Esophagus muscularis mucosa (tissue), 4 donors: ENCODE results near the gene RCE1. TPM values are rescaled to one million over a fixed set of nuclear protein-coding genes. Genes with fewer than 3 reads are reported as not detected.

Experiments used
- DNase-seq: peaks from one replicate; pipeline ENCODE4 v3.0.0-alpha.2; 2017; ENCODE audit errors: extremely low spot score
- H3K27ac ChIP-seq, 4 donors: fragments of 200-600 bp; sonication (generic); replicated peaks in 1 of 4; 1 replicate in 3 of 4; 2 replicates in 1 of 4; pipeline ENCODE4 v1.5.1; 2016 to 2019; ENCODE audit warnings: mild to moderate bottlenecking in 1 of 4
- H3K27me3 ChIP-seq, 4 donors: fragments of 200-600 bp; sonication (generic); one replicate each; pipeline versions ENCODE4 v1.5.1 to v1.6.0; 2016 to 2019
- H3K36me3 ChIP-seq, 4 donors: fragments of 200-600 bp; sonication (generic); one replicate each; pipeline ENCODE4 v1.5.1; 2016 to 2019
- H3K4me1 ChIP-seq, 4 donors: fragments of 200-600 bp; sonication (generic); one replicate each; pipeline ENCODE4 v1.5.1; 2016 to 2019
- H3K4me3 ChIP-seq, 4 donors: fragments of 200-600 bp; sonication (generic); 1 replicate in 2 of 4; 2 replicates in 2 of 4; pipeline ENCODE4 v1.5.1; 2016 to 2019; ENCODE audit warnings: mild to moderate bottlenecking in 4 of 4, moderate library complexity in 1 of 4
- H3K9me3 ChIP-seq, 4 donors: fragments of 200-600 bp; sonication (generic); 1 replicate in 3 of 4; 2 replicates in 1 of 4; pipeline ENCODE4 v1.5.1; 2016 to 2019
- EP300 ChIP-seq: sonication (generic); formaldehyde crosslinking; IDR thresholded peaks from one replicate; pipeline ENCODE4 v1.6.1; 2017; ENCODE audit warnings: antibody characterized with exemption
- POLR2A ChIP-seq: fragments of 450-650 bp; IDR thresholded peaks from one replicate; pipeline ENCODE4 v1.6.1; 2017; ENCODE audit warnings: antibody characterized with exemption, moderate library complexity, mild to moderate bottlenecking, low read depth
- POLR2AphosphoS5 ChIP-seq, 2 donors: sonication (generic); formaldehyde crosslinking; IDR thresholded peaks; one replicate each; pipeline ENCODE4 v1.6.1; 2017; ENCODE audit warnings: antibody characterized with exemption in 2 of 2
- WGBS: methylation state at CpG from one replicate; pipeline ENCODE4 v1.1.5; 2018; 5-methylcytosine and 5-hydroxymethylcytosine counted together
- intact Hi-C: fragments of 100-400 bp; cut with DNase I; formaldehyde crosslinking; loops from one replicate; pipeline ENCODE4 v1.15.1; 2023
- total RNA-seq, 4 donors: library from RNA; depleted of rRNA; stranded (reverse); fragments of >200 nt; gene quantifications; one replicate each; pipeline versions ENCODE4 v1.1.0 to v1.2.1, GENCODE V29; 2016
- TF ChIP-seq, protein P1 (sequence below), 3 experiments: fragments of 200-600 bp in 2 of 3; fragments of 450-650 bp in 1 of 3; sonication (generic) in 2 of 3; IDR thresholded peaks; one replicate each; pipeline ENCODE4 v1.5.1; 2017 to 2019; ENCODE audit warnings: antibody characterized with exemption in 3 of 3, mild to moderate bottlenecking in 2 of 3, moderate library complexity in 1 of 3

The RCE1 gene
- total RNA-seq, 4 donors from 2014 or later, result 8.7 to 18.2 (median 13.0) TPM

DNA sequence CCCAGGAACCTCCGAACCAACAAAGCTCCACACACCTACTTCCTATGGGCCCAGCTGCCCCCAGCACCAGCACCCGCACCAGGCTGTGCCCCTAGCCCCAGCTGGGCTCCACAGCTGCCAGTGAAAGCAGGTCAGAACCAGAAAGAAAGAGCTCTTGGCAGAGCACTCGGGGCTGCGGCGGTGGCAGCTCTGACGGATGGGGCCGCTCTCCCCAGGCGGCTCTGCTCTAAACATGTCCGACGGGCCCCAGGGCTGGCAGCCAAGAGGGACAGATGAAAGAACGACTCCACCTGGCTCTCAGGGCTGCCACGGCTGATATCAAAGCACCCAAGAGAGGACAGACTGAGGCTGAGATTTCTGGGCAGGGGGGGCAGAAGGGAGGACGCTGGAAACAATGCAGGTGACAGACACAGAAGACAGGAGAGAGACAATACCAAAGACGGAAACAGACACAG, 39.3 kb downstream of the RCE1 start:
- intact Hi-C loops, result loop anchor here (2.0 kb wide), 1 partner anchor 188 kb away; no protein-coding TSS in a partner anchor
- Histone ChIP-seq H3K36me3 (no peaks in the 10 kb centered on the region), H3K4me3 (peak overlapping the region; percentile 33 to 48 (median 42)), H3K4me1 (peaks cover 0 to 43% (median 33%) of the 10 kb centered on the region in 4 donors), H3K9me3 (no peaks in the 10 kb centered on the region), H3K27me3 (no peaks in the 10 kb centered on the region), H3K27ac (peak overlapping the region; percentile 33 to 69 (median 60))
- no peak for TF ChIP-seq EP300
- no peak for TF ChIP-seq POLR2AphosphoS5 (IDR thresholded peaks at IDR 0.05)
- TF ChIP-seq, protein P1, sequence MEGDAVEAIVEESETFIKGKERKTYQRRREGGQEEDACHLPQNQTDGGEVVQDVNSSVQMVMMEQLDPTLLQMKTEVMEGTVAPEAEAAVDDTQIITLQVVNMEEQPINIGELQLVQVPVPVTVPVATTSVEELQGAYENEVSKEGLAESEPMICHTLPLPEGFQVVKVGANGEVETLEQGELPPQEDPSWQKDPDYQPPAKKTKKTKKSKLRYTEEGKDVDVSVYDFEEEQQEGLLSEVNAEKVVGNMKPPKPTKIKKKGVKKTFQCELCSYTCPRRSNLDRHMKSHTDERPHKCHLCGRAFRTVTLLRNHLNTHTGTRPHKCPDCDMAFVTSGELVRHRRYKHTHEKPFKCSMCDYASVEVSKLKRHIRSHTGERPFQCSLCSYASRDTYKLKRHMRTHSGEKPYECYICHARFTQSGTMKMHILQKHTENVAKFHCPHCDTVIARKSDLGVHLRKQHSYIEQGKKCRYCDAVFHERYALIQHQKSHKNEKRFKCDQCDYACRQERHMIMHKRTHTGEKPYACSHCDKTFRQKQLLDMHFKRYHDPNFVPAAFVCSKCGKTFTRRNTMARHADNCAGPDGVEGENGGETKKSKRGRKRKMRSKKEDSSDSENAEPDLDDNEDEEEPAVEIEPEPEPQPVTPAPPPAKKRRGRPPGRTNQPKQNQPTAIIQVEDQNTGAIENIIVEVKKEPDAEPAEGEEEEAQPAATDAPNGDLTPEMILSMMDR (IDR thresholded peaks at IDR 0.05), result no peak
- TF ChIP-seq POLR2A, result no peak
- DNase-seq, result no peak
- WGBS, result 47% methylated on average over 10 of the region's 14 CpGs

DNA sequence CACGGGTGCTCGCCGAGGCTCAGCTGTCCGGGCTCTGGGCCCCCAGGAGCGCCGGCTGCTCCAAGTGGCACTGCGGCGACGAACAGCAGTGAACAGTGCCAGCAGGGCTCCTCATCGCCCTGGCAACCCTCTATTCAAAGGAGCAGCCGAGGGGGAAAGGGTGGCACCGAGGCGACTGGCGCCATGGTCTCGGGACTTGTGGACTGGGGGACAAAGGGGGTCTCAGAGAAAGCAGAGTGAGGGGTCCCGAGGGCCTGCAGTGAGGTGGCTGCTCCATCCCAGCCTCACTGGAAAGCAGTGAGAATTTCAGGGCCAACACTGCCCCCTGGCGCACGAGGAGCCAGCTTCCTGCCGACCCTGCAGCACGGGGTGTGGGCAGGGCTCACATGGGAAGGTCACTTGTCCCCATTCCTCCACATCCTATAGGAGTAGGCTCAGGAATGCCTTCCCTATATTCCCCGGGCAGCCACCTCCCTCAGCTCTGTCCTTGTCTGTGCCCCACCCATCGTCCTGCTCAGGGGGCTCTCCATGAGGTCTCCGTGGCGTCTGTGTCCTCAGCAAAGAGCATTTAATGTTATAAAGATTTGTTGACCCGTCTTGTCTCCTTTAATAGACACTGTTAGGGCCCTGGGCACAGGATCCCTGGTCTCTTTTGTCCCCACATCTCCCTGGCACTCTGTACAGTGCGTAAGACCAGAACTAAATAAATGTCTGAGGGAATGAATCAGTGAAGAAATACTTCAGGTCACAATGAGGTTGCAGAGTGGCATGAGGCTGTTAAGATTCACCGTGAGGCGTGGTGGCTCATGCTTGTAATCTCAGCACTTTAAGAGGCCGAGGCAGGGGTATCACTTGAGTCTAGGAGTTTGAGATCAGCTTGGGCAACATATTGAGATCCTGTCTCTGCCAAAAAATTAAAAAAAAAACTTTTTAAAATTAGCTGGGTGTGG, 40.0 kb downstream of the RCE1 start:
- no peak for TF ChIP-seq POLR2AphosphoS5 (IDR thresholded peaks at IDR 0.05)
- TF ChIP-seq POLR2A, result no peak
- no peak for TF ChIP-seq EP300
- TF ChIP-seq, protein P1 (IDR thresholded peaks at IDR 0.05), result peak; percentile 55 to 73 (median 64)
- no peaks in the 10 kb centered on the region for H3K27me3 ChIP-seq
- H3K9me3 ChIP-seq, result no peaks in the 10 kb centered on the region
- 35% methylated on average over 29 of the region's 29 CpGs for WGBS
- H3K27ac ChIP-seq, result peak overlapping the region; percentile 33 to 69 (median 60)
- no peaks in the 10 kb centered on the region for H3K36me3 ChIP-seq
- peak overlapping the region; percentile 33 to 48 (median 42) for H3K4me3 ChIP-seq
- intact Hi-C loops, result loop anchor here (2.0 kb wide), 1 partner anchor 188 kb away; no protein-coding TSS in a partner anchor
- peaks cover 0 to 40% (median 30%) of the 10 kb centered on the region in 4 donors for H3K4me1 ChIP-seq
- DNase-seq, result no peak

DNA sequence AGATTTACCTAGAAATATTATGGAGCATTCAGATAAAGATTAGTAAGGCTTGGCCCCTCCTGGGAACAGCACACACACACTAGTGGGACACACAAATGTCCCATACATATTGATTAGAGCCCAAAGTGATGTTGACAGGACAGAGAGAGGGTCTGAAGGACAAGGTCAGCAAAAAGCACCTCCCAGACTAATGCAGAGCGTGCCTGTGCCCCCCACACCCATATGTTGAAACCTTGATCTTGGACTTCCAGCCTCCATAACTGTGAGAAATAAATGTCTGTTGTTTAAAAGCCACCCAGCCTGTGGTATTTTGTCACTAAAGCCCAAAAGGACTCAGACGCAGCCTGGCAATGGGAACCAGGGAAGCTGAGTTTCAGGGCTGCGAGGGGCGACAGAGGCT, 41.2 kb downstream of the RCE1 start:
- Histone ChIP-seq H3K27me3 (no peaks in the 10 kb centered on the region), H3K9me3 (no peaks in the 10 kb centered on the region), H3K27ac (no peak overlapping the region), H3K4me3 (no peak overlapping the region), H3K36me3 (no peaks in the 10 kb centered on the region), H3K4me1 (peaks cover 0 to 31% (median 21%) of the 10 kb centered on the region in 4 donors)
- 96% methylated on average over 4 of the region's 4 CpGs for WGBS
- intact Hi-C loops, result no loop called here
- DNase-seq, result no peak
- TF ChIP-seq, protein P1 (IDR thresholded peaks at IDR 0.05), result no peak
- TF ChIP-seq POLR2A (no peak), POLR2AphosphoS5 (IDR thresholded peaks at IDR 0.05) (no peak), EP300 (no peak)

DNA sequence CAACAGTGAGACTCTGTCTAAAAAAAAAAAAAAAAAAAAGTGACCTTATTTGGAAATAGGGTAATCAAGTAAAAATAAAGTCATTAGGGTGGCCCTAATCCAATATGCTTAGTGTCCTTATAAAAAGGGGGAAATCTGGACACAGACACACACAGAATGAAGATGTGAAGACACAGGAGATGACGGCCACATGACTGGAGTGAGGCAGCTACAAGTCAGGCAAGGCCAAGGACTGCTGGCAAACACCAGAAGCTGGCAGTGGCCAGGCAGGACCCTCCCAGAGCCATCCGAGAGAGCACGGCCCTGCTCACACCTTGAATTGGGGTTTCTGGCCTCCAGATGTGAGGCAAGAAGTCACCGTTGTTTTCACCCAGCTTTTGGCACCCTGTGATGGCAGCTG, 42.2 kb downstream of the RCE1 start:
- Histone ChIP-seq H3K27me3 (no peaks in the 10 kb centered on the region), H3K27ac (no peak overlapping the region), H3K4me3 (no peak overlapping the region), H3K9me3 (no peaks in the 10 kb centered on the region), H3K4me1 (peaks cover 0 to 28% (median 20%) of the 10 kb centered on the region in 4 donors), H3K36me3 (no peaks in the 10 kb centered on the region)
- TF ChIP-seq, protein P1 (IDR thresholded peaks at IDR 0.05), result no peak
- TF ChIP-seq EP300, result no peak
- TF ChIP-seq POLR2AphosphoS5 (IDR thresholded peaks at IDR 0.05), result no peak
- no peak for TF ChIP-seq POLR2A
- 90% methylated on average over 4 of the region's 4 CpGs for WGBS
- intact Hi-C loops, result no loop called here
- no peak for DNase-seq
